ENCODE measurements around the gene MICB. TPM values are rescaled to one million over a fixed set of nuclear protein-coding genes. Genes with fewer than 3 reads are reported as not detected.
A peak's percentile ranks its signal among the peaks of the same experiment; 100 is the strongest.
"Not testable (repeated sequence)": the region's sequence is repeated elsewhere in the genome, so short reads cannot be mapped to it uniquely, and the experiment has no call there.

The MICB gene
- total RNA-seq: 14.5 and 29.3 TPM in 2 replicates

DNA sequence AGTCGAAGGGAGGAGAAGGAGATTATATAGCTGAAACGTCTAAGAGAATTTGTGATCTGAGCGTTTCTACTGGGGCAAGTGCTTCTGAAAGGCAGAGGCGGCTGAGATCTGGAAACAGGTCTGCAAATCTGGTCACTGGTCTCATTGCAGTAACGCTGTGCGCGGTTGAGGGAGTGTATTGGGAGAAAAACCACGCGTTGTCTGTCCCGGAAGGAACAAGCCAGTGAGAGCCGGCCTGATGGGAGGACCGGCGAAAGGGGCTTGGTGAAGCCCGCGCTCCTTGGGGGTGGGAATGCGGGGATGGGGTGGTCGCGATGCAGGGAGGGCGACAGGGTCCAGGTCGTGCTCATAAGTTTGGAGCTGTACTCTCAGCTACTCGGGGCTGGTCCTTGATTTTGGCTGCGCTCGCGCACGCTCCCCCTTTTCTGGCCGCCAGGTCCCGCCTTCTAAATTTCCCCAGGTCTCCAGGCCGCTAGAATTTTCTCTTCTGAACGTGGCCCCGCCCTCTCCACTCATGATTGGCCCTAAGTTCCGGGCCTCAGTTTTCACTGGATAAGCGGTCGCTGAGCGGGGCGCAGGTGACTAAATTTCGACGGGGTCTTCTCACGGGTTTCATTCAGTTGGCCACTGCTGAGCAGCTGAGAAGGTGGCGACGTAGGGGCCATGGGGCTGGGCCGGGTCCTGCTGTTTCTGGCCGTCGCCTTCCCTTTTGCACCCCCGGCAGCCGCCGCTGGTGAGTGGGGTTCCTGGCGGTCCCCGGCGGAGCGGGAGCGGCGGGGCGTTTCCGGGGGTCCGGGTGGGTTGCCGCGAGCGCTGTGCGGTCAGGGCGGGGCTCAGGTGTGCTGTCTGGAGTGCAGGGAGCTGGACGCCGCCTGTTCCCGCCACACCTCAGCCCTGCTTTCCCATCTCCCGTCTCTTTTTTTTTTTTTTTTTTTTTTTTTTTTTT is at the start of gene MICB:
Gene MICB (plus strand): TSS at position 615 of the 946 bp plus-strand sequence. CDS start 49 bp downstream, at position 664.
- DNase-seq: peak; percentile 87

GRCh38 chr6:31450751-31451150 is 47.2 kb upstream of the MICB start:
- no peak for DNase-seq

GRCh38 chr6:31452859-31453258 is 45.1 kb upstream of the MICB start:
- DNase-seq: no peak

- DNase-seq: no peak
Observed at GRCh38 chr6:31453259-31453658, 44.7 kb upstream of the MICB start.

DNA sequence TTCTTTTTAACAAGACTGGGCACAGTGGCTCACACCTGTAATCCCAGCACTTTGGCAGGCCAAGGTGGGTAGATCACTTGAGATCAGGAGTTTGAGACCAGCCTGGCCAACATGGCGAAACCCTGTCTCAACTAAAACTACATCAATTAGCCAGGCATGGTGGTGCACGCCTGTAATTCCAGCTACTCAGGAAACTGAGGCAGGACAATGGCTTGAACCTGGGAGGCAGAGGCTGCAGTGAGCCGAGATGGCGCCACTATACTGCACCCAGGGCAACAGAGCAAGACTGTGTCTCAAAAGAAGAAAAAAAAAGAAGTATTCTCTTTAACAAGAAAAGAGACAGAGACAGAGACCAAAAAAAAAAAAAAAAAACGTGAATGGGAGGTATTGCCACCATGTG is 38.1 kb upstream of the MICB start:
- not testable (repeated sequence) for DNase-seq

- no peak for DNase-seq
Observed at GRCh38 chr6:31460361-31461025, 37.5 kb upstream of the MICB start.

DNA sequence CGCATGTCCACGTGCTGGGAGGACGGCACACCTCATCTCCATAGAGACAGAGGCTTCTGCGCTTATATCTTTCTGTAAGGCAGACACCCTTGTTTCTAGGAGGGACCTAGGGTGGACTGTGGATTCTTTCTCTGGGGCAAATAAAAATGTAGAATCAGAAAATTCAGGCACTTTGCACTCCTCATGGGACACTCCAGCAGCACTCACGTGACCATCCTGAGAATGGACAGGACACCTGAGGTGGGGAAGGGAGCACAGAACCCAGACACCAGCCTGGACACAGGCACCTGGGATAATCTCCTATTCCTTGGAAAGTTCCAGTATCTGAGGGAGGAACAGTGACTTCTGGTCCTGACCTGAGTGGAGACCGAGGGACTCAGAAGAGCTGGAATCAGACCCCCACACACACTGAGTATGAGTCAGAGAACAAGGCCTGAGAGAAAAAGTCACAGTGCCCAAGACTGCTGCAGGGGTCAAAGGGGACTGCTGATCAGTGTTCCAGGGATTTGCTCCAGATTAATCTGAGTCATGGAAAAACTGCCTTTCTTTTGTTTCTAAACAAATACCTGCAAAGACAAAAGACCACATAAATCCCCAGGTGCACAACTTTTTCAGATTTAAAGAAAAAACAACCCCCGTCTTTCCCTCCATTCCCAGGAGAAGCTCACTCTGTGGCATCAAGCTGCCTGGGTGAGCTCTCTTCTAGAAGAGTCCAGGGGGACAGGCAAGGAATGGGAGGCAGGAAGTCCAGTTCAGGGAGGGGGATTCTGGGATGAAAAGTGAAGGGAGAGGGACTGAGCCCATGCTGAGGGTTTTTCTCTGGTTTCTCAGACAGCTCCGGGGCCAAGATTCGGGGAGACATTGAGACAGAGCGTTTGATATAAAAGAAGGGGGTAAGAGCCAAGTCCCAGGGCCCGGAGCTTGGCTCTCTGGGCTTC is 35.6 kb upstream of the MICB start:
- peak; percentile 24 for DNase-seq

GRCh38 chr6:31462964-31463870 is 34.7 kb upstream of the MICB start:
- DNase-seq: peak; percentile 88

- no peak for DNase-seq
Observed at GRCh38 chr6:31464252-31465184, 33.4 kb upstream of the MICB start.

- DNase-seq: no peak
Observed at GRCh38 chr6:31465185-31465536, 32.8 kb upstream of the MICB start.

- DNase-seq: no peak
Observed at GRCh38 chr6:31465718-31466117, 32.2 kb upstream of the MICB start.

DNA sequence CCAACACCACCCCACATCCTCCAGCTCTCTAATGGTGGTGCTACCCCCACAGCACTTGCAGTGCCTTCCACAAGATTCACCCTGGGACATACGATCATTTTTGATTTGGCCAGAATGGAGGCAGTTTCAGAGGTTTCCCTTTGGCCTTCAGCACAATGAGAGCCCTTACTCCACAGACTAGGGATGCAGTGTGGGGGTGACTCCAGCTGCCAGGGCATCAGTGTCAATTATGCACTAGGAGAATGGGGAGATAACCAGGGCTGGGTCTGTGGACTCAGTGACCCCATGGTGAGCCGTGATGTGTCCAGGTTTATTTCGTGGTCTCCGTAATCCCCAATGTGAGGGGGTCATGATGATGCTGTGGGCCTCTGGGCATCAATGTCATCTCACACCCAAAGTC is 31.5 kb upstream of the MICB start:
- DNase-seq: no peak

GRCh38 chr6:31467151-31467550 is 30.8 kb upstream of the MICB start:
- no peak for DNase-seq

- DNase-seq: no peak
Observed at GRCh38 chr6:31468311-31468710, 29.6 kb upstream of the MICB start.

- no peak for DNase-seq
Observed at GRCh38 chr6:31470801-31471200, 27.1 kb upstream of the MICB start.

DNA sequence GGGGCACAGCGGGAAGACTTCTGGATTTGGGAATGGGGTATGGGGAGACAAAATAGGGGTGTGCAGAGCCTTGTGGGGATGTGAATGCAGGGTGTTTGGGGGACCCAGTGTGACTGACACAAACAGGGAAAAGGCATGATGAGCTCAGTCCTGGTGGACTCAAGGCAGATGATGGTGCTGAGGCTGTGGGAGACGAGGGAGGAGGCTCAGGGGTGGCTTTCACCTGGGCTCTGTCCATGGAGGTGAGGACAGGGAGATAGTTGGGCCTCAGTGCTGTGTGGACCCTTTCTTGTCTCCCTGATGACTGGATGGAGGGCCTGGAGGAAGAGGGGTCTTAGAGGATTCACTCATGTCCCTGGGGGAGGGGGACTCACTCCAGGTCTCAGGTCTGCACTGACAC is 26.2 kb upstream of the MICB start:
- DNase-seq: no peak

DNA sequence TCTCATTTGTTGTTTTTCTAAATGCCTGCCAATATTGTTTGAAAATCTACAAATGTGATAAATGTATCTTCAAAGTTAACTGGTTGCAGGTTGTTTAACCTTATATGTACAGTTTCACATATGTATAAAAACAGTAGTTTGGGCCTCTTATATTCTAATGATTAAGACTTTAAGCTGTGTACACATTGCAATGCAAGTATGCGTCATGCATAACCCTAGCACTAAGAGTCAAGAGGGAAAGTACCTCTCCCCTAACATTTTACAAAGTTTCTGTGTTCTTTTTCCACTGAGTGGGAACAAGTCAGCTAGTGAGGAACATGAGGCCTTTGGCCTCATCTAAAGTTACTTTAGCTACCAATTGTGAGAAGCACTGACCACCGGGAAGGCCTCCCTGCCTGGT is 25.7 kb upstream of the MICB start:
- DNase-seq: no peak

- DNase-seq: no peak
Observed at GRCh38 chr6:31473244-31473643, 24.7 kb upstream of the MICB start.

DNA sequence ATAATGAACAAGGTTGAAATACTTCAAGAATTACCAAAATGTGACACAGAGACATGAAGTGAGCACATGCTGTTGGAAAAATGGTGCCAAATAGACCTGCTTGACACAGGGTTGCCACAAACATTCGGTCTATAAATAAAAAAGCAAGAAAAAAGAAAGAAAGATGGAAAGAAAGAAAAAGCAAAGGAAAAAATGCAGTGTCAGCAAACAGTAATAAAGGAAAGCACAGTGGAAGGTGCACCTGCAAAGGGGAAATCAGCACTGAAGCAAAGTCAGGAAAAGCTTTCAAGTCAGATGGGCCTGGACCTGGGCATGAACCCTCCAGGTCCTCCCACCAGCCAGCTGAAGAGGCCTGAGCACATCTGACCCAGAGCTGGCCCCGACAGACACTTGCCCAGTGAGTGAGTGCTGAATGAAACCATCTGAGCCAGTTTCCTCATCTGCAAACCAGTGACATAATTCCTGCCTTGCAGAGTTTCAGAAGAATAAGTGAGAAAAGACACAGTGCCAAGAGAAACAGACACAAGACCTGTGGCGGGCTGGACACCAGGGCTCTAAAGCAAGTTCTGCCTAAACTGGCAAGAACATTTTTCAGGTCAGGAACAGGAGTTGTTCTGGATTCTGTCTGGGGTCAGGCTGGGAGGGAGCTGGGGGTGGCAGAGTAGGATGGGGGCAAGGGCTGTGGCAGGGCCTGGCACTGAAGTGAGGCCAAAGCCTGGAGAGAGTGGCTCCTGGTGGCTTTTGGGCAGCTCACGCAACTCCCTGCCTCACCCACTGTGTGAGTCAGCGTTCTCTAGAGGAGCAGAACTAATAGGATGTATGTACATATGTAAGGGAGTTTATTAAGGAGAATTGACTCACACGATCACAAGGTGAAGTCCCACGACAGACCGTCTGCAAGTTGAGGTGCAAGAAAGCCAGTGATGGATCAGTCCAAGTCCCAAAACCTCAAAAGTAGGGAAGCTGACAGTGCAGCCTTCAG is 23.9 kb upstream of the MICB start:
- DNase-seq: peak; percentile 9
